Embryonic facial prominence (tissue), 1 donor: ENCODE data around the gene CLASRP.
A peak's percentile ranks its signal among the peaks of the same experiment; 100 is the strongest.

Experiments
- DNase-seq: peaks from one replicate; pipeline ENCODE4 v3.0.0-alpha.2; 2016; ENCODE audit errors: extremely low spot score

CLASRP gene

DNA sequence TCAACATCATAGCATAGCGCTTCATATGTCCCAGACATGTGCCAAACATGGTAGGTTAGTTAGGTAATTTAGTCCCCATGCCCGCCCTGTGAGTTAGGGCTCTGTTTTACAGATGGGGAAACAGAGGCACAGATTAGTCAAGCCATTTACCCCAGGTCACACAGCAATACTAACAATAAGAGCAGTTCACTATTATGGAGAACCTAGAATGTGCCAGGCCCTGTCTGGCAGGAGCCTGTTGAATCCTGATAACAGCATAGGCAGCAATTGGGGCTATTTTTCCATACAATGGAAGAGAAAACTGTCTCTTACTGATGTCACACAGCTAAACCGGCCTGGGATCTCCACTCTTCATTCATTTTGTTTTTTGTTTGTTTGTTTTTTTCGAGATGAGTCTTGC, 47.6 kb downstream of the CLASRP start:
- no peak for DNase-seq

GRCh38 chr19:45087531-45087930, 48.7 kb downstream of the CLASRP start:
- DNase-seq, result no peak

DNA sequence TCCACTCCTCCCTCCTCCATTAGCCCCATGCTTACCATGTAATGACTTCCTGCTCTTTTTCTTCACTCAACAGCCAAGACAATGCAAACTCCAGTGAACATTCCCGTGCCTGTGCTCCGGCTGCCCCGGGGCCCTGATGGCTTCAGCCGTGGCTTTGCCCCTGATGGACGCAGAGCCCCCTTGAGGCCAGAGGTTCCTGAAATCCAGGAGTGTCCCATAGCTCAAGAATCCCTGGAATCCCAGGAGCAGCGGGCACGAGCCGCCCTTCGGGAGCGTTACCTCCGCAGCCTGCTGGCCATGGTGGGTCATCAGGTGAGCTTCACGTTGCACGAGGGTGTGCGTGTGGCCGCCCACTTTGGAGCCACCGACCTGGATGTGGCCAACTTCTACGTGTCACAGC, 51.2 kb downstream of the CLASRP start:
- no peak for DNase-seq

GRCh38 chr19:45090606-45091005, 51.8 kb downstream of the CLASRP start:
- DNase-seq, result no peak

DNA sequence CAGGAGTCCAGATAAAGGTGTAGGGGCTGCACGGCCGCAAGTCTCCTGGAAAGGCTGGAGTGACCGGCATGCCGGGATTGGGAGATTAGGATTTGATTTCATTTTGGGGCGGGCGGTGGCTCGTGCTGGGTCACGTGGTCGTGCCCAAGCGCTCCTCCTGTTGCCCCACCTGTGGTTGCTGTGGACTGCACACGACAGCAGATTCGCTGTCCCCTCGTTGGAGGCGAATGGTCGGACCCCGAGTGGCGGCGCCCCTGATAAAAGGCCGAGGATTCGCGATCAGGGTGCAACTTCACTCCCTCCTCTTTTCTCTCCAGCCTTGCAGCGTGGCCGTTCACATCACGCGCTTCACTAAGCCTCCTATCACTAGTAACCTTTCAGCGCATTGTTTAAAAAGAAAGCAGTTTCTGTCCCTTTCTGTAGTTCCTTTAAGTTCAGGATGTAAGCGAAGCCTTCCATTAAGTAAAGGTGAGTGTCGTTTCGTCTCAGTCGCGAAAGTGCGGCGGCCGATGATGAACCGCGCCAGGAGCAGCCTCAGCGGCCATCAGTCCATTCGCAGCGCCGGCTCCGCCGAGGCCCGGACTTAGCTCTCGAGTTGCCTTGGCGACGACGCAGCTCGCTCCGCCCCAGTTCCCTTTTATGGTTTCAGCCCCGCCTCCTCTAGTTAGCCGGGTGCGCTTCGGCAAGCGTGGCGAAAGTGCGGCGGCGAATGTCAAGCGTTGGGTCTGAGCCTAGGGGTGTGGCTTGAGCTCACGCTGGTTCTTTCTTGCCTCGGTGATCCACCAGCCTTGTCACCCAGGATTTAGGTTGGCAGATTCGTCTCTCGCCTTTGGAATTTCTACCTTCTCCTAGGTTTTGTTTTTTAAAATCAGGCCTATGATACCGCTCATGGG, 52.4 kb downstream of the CLASRP start:
- peak; percentile 95 for DNase-seq

- DNase-seq, result peak; percentile 96
Observed at GRCh38 chr19:45092747-45093678, 54.2 kb downstream of the CLASRP start, which contains the start of gene PPP1R37. PPP1R37 (plus strand) TSS chr19:45093179; CDS start chr19:45093326, 147 bp downstream.

DNA sequence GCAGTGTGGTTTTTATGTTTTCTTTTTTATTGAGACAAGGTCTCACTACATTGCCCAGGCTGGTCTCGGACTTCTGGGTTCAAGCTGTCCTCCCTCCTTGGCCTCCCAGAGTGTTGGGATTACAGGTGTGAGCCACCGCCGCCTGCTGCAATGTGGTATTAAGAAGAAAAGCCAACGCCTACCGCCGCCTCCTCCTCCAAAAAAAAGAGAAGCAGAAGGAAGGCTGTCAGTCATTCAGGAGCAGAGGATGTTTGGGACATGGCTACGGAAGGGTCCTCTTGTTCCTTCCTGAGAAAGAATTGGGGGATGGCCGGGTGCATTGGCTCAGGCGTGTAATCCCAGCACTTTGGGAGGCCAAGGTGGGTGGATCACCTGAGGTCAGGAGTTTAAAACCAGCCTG, 55.3 kb downstream of the CLASRP start:
- DNase-seq, result no peak

DNA sequence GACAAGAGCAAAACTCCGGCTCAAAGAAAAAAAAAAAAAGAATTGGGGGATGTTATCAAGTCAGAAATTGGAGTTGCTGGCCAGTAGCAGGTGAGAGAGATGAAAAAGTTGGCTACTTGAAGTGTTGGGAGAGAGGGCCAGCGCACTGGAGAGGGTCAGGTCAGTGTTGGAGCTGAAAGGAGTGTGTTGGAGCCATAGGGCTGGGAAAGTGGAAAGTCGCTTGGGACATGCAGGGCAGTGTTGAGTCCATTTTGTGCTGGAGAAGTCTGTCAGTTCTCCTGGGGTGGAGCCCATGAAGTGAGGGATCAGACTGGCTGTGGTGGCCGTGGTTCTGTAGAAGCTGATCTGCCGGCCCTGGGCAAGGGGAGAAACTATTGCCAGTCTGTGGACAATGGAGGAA, 55.9 kb downstream of the CLASRP start:
- DNase-seq, result no peak

DNA sequence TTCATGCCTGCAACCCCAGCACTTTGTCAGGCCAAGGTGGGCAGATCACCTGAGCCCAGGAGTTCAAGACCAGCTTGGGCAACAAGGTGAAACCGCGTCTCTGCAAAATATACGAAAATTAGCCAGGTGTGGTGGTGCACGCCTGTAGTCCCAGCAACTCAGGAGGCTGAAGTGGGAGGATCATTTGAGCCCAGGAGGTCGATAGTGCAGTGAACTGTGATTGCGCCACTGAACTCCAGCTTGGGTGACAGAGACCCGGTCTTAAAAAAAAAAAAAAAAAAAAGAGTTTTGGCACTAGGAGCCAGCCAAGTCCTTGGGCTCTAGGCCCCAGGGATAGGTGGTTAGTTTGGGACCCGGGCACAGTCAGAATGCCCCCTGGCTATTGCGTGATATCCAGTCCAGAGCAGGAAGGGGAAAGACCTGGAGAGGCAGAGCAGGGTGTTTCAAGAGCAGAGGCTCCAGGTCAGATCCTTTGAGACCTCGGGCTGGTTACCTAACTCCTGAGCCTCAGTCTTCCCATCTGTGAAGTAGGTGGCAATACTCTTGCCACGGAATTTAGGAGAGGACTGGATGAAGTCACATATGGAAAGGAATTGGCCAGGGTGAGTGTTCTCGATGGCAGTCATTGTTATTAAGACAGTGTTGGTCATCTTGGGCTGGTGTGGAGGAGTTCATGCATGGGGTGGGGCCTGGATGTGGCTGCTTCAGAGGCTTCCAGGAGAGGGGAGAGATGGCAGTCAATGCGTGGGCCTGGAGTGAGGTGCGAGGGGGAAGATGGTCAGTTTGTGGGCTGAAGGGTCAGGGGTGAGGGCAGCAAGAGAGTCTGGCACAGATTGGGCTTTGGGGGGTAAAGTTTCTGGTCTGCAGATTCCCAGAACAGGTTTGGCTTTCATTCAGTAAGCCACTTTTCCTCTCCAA, 56.9 kb downstream of the CLASRP start:
- no peak for DNase-seq

- DNase-seq, result no peak
Observed at GRCh38 chr19:45096700-45097099, 57.9 kb downstream of the CLASRP start.

GRCh38 chr19:45097450-45097775, 58.6 kb downstream of the CLASRP start:
- DNase-seq, result no peak

DNA sequence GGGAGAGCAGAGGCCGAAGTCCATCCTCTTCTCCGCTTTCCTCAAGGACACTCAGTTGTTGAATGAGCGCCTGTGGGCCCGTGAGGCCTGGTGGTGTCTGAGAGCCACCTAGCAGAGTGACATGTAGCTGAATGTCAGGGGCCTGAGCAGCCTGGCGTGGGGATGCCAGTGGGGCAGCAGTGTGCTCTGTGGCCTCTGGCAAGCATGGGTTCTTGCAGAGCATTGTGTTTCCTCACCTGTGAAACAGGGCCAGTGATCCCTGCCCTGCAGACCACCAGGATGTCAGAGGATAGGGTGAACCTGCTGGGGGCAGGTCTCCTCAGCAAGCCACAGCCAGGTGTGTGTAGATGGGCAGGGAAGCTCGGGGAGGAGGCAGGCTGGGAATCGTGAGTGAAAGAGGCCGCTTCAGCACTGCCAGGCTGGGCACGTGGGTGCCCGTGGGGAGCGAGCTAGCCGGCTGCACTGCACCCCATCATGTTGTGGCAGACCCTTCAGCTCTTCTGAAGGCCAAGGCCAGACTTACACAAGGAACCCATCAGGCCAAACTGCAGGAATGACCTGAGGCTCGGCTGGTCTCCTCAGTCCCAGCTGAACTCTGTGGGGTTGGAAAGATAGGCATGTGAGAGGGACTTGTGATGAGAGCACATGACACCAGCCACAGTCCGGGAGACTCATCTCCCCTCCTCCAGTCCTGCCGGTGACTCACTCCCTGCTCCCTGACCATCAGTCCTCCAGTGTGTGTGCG, 59.1 kb downstream of the CLASRP start:
- no peak for DNase-seq

GRCh38 chr19:45098521-45099466, 59.9 kb downstream of the CLASRP start:
- DNase-seq, result no peak

GRCh38 chr19:45099467-45100191, 60.8 kb downstream of the CLASRP start:
- no peak for DNase-seq

DNA sequence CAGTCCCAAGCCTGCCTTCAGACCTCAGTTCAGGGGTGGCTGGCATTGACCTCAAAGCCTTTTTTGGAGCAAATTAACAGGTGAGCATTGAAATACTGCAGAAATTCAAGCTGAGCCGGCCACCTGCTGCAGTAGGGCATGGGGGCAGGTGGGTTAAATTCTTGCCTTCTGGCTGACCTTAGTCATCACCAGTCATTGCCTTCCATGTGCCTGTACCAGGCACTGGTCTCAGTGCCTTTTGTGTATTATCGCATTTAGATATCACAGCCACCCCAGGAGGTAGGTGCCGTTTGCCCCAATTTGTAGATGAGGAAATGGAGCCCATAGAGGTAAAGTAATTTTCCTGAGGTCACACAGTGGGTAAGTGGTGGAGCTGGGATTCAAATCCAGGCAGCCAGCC, 61.4 kb downstream of the CLASRP start:
- DNase-seq, result no peak

DNA sequence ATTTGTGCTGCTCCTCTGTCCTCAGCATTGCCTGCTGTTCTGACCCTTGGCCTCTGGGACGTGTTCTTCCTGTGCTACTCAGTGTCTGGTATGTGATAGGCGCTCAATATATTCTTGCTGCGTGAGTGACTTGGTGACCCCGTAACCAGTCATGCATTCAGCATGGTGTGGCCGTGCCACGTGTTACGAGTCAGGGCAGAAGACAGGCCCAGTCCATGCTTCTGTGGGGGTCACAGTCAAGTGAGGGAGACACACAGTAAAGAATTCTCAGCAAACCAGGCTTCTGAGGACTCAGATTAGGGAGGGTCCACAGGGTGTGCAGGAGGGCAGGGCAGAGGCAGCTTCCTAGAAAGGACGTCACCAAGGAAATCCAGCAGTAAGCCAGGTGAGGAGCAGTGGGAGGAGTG, 62.0 kb downstream of the CLASRP start:
- no peak for DNase-seq

- DNase-seq, result no peak
Observed at GRCh38 chr19:45101806-45102205, 63.0 kb downstream of the CLASRP start.

- DNase-seq, result no peak
Observed at GRCh38 chr19:45102481-45102880, 63.6 kb downstream of the CLASRP start.

DNA sequence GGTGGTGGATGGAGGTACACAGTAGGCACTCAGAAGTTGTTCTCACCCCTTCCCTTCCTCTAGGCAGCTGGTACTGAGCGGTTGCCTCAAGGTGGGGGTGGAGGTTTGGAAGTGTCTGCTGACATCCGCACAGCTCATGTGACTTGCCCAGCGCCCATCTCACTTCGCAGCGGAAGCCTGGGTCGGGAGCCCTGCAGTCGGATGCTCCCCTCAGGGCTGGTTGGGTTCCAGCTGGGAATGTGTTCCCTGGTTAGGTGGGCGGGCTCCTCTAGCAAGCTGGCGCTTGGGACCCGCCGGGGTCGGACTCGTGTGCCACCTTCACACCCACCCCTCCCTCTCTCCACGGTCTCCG, 64.3 kb downstream of the CLASRP start:
- DNase-seq, result no peak
